ENCODE data around the gene HOXB6.

DNA sequence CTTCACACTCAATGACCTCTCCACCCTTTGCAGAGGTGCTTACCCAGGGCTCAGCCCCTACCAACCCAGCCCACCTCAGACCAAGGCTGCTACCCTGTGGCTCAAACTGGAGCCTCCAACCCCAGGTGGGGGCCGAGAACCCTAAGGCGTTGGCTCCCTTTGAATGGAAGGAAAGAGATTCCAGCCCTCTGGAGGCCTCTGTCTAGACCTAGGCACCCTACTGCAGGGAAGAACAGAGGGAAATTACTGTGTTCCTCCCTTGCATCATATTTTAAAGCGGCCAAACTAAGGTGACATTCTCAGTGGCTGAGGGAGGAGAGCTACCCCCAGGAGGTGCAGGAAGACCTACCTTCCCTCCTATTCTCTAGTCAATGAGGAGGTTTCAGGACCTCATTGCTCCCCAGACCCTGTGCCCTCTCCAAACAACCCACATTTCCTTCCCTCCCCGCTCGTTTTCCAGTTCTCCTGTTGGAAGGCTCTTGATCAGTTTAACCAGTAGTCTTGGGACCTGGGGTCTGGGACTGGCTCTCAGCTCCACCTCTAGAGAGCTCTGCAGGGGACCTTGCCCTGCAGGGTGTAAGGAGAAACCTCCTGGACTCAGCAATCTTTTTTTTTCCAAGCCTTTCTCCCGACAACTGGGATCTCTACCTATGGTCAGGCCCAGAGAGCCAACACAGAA lies 15.8 kb upstream of the HOXB6 start:
- TF ChIP-seq, protein P1, sequence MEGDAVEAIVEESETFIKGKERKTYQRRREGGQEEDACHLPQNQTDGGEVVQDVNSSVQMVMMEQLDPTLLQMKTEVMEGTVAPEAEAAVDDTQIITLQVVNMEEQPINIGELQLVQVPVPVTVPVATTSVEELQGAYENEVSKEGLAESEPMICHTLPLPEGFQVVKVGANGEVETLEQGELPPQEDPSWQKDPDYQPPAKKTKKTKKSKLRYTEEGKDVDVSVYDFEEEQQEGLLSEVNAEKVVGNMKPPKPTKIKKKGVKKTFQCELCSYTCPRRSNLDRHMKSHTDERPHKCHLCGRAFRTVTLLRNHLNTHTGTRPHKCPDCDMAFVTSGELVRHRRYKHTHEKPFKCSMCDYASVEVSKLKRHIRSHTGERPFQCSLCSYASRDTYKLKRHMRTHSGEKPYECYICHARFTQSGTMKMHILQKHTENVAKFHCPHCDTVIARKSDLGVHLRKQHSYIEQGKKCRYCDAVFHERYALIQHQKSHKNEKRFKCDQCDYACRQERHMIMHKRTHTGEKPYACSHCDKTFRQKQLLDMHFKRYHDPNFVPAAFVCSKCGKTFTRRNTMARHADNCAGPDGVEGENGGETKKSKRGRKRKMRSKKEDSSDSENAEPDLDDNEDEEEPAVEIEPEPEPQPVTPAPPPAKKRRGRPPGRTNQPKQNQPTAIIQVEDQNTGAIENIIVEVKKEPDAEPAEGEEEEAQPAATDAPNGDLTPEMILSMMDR (IDR thresholded peaks at IDR 0.05) = no peak
- no peak for TF ChIP-seq POLR2A (IDR thresholded peaks at IDR 0.05)

All from lower leg skin (tissue), 3 donors.